ENCODE data around the gene NFKBIZ. TPM values are rescaled to one million over a fixed set of nuclear protein-coding genes. Genes with fewer than 3 reads are reported as not detected.
"Not testable (repeated sequence)": the region's sequence is repeated elsewhere in the genome, so short reads cannot be mapped to it uniquely, and the experiment has no call there.

NFKBIZ gene
- total RNA-seq, 2 donors from 2014 or later, result 25.7 to 38.3 TPM

- H3K9me3 ChIP-seq, result no peaks in the 10 kb centered on the region
- DNase-seq (ENCODE audit: low spot score), result no peak
- no peaks in the 10 kb centered on the region for H3K27me3 ChIP-seq (replicated peaks; ENCODE audit: insufficient read depth)
- H3K36me3 ChIP-seq, result no peaks in the 10 kb centered on the region
- H3K4me1 ChIP-seq (replicated peaks), result no peaks in the 10 kb centered on the region
- WGBS, result 92% methylated on average over 1 of the region's 1 CpG
- no peak overlapping the region for H3K27ac ChIP-seq
- no peak for TF ChIP-seq POLR2AphosphoS5 (IDR thresholded peaks at IDR 0.05)
- H3K4me3 ChIP-seq, result no peak overlapping the region
- intact Hi-C loops (cut with DNase I), result no loop called here
Observed at GRCh38 chr3:101902041-101902440, 52.7 kb downstream of the NFKBIZ start.

- no peaks in the 10 kb centered on the region for H3K27me3 ChIP-seq (replicated peaks; ENCODE audit: insufficient read depth)
- no peaks in the 10 kb centered on the region for H3K4me1 ChIP-seq (replicated peaks)
- TF ChIP-seq, protein P1, sequence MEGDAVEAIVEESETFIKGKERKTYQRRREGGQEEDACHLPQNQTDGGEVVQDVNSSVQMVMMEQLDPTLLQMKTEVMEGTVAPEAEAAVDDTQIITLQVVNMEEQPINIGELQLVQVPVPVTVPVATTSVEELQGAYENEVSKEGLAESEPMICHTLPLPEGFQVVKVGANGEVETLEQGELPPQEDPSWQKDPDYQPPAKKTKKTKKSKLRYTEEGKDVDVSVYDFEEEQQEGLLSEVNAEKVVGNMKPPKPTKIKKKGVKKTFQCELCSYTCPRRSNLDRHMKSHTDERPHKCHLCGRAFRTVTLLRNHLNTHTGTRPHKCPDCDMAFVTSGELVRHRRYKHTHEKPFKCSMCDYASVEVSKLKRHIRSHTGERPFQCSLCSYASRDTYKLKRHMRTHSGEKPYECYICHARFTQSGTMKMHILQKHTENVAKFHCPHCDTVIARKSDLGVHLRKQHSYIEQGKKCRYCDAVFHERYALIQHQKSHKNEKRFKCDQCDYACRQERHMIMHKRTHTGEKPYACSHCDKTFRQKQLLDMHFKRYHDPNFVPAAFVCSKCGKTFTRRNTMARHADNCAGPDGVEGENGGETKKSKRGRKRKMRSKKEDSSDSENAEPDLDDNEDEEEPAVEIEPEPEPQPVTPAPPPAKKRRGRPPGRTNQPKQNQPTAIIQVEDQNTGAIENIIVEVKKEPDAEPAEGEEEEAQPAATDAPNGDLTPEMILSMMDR (IDR thresholded peaks at IDR 0.05), result no peak
- no peak for TF ChIP-seq POLR2A (IDR thresholded peaks at IDR 0.05)
- no peak for TF ChIP-seq POLR2AphosphoS5 (IDR thresholded peaks at IDR 0.05)
- no peaks in the 10 kb centered on the region for H3K36me3 ChIP-seq
- WGBS, result 55% methylated on average over 3 of the region's 3 CpGs
- H3K27ac ChIP-seq, result no peak overlapping the region
- no peak overlapping the region for H3K4me3 ChIP-seq
- DNase-seq (ENCODE audit: low spot score), result no peak
- intact Hi-C loops (cut with DNase I), result no loop called here
- H3K9me3 ChIP-seq, result no peaks in the 10 kb centered on the region
Observed at GRCh38 chr3:101903451-101903871, 54.1 kb downstream of the NFKBIZ start.

- H3K36me3 ChIP-seq; H3K4me3 ChIP-seq; H3K9me3 ChIP-seq; H3K4me1 ChIP-seq (replicated peaks); H3K27ac ChIP-seq; H3K27me3 ChIP-seq (replicated peaks; ENCODE audit: insufficient read depth); DNase-seq (ENCODE audit: low spot score); intact Hi-C loops (cut with DNase I): not testable (repeated sequence)
- 96% methylated on average over 1 of the region's 1 CpG for WGBS
Observed at GRCh38 chr3:101905573-101905972, 56.3 kb downstream of the NFKBIZ start.

Other genes with a start within 250 kb of the NFKBIZ start
- 10 to 100 TPM; 20.5 to 21.2 TPM for gene ZBTB11, start 172.4 kb upstream of the NFKBIZ start, total RNA-seq
- gene RPL24, start 162.8 kb upstream of the NFKBIZ start, total RNA-seq, result 1,000 to 10,000 TPM in 1 of 2 donors, 100 to 1,000 TPM in 1; 839 to 1,589 TPM
- gene CEP97, start 124.9 kb upstream of the NFKBIZ start, total RNA-seq, result 10 to 100 TPM in 1 of 2 donors, 1 to 10 TPM in 1; 5.5 to 14.7 TPM
- 10 to 100 TPM in 1 of 2 donors, 1 to 10 TPM in 1; 7.8 to 14.1 TPM for gene NXPE3, start 70.3 kb upstream of the NFKBIZ start, total RNA-seq

All from prostate gland (tissue), 2 donors.